Fibroblast of skin of right quadriceps (primary cell): ENCODE results near the gene NAALADL2.
"Not testable (repeated sequence)": the region's sequence is repeated elsewhere in the genome, so short reads cannot be mapped to it uniquely, and the experiment has no call there.

Source experiments
- DNase-seq: peaks from one replicate; pipeline ENCODE4 v3.0.0-alpha.2; 2013

NAALADL2 gene

DNA sequence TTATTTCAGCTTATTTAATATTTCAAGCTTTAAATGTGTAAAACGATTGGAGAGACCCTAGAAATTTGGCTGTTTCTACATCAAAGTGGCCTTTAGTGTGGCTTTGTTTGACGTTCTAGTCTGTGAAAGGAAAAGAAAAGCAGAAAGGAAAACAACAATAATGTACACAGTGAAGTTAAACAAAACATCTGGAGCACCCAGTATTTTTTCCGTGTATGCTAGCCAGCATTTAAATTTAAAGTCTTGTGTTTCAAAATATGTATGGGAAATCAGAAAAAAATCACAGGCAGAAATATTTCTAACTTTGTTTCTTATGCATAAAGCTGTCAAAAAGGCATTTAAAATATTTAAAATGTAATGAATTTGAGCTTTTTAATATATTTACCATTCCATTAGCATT is 218.1 kb downstream of the NAALADL2 start:
- no peak for DNase-seq

GRCh38 chr3:175082631-175083030 is 223.5 kb downstream of the NAALADL2 start:
- no peak for DNase-seq

DNA sequence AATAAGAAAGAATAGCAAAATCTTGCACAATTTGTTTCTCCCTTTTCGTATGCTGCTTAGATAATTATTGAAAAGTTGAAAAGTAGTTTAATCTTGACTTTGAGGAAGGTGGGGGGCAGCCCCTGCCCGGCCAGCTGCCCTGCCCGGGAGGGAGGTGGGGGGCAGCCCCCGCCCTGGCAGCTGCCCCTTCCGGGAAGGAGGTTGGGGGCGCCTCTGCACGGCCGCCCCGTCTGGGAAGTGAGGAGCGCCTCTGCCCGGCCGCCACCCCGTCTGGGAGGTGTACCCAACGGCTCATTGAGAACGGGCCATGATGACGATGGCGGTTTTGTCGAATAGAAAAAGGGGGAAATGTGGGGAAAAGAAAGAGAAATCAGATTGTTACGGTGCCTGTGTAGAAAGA is 228.0 kb downstream of the NAALADL2 start:
- not testable (repeated sequence) for DNase-seq

- DNase-seq: no peak
These were observed 229.7 kb downstream of the NAALADL2 start for GRCh38 chr3:175088766-175089380.

DNA sequence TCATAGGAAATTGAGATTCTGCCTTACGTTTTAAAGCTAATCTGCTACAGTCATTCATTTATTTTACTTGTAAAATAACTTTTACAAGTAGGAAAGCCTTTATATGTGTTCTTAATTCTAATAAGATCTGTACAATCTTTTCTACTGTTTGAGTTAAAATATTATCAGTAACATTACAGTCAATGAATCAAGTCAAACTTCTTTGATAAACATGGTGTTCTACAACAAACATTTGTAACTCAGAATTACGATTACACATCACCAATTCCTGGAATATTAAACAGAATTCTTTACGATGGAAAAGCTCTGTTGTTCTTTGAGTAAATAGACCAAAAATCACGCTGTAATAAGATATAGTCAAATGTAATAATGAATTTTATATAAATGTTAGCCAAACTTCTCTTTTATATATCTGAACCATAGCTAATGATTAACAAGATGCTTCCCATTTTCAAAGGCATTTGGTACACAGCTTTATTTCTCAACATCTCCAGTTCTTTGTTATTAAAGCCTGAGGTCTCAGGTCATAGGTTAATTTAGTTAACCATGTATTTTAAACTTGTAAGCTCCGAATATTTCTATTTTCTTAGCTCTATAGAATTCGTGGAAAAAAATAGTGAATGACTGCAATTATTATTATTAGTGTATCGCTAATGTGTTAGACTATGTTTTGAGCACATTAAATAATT is 232.4 kb downstream of the NAALADL2 start:
- DNase-seq: no peak

GRCh38 chr3:175093748-175094147 is 234.6 kb downstream of the NAALADL2 start:
- DNase-seq: peak; percentile 57

DNA sequence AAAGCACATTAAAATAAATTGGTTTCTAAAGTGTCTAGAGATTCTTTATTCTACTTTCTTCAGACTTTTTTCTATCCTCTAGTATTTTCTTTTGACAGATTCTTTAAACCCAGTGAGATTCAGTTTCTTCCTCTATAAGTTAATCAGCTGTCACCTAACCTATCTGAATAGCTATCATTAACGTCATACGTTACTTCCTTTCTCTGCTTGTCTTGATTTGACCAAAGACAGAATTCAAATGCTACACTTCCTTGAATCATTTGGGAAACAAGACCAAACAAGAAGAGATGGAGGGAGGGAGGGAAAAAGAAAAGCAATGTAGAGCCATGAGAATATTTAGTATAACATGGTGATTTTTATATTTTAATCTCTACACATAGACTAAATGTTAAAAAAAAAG is 235.2 kb downstream of the NAALADL2 start:
- DNase-seq: no peak

- no peak for DNase-seq
These were observed 239.5 kb downstream of the NAALADL2 start for GRCh38 chr3:175098644-175099043.

DNA sequence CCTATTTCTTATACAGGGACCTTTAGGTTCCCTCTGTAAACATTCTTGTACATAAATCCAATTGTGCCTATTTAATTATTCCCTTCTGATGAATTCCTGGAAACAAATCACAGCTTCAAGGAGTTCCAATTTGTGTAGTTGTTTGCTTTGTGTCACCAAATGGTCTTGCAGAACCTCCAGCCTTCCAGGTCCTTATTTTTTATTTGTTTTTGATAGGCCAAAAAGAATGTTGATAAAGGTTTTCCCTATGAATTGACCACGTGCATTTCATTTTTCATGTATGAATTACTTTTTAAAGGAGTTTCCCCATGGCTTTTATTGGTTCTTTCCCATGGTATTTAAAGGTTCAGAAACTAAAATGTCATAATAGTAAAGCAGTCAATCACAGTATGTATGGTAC is 243.0 kb downstream of the NAALADL2 start:
- no peak for DNase-seq

GRCh38 chr3:175103298-175103697 is 244.2 kb downstream of the NAALADL2 start:
- no peak for DNase-seq

- peak; percentile 24 for DNase-seq
These were observed 245.9 kb downstream of the NAALADL2 start for GRCh38 chr3:175105066-175105465.

GRCh38 chr3:175107231-175107630 is 248.1 kb downstream of the NAALADL2 start:
- peak; percentile 2 for DNase-seq

- no peak for DNase-seq
These were observed 248.9 kb downstream of the NAALADL2 start for GRCh38 chr3:175107995-175108394.

DNA sequence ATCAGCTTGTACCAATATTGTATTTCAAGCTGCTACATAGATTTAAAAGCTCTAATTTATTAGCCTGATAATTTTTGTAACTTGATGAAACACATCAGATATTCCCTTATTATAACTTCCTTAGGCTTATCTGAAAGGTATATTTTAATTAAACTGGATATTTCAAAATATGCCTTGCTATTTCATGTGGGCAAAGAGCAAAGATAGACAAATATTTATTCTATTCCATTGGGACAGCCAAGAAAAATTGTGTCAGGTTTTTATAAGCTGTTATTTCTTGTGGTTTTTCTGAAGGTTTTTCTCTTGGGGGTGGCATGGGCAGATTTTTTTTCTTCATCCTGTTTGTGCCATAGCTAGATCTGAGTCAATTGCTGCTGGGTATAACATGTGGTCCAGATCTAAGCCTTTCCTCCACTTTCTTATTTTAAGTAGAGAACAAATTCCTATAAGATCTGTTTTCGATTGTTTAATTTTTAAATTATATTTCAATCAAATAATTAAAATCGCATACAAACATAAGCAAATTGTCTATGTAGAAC is 249.5 kb downstream of the NAALADL2 start:
- no peak for DNase-seq

DNA sequence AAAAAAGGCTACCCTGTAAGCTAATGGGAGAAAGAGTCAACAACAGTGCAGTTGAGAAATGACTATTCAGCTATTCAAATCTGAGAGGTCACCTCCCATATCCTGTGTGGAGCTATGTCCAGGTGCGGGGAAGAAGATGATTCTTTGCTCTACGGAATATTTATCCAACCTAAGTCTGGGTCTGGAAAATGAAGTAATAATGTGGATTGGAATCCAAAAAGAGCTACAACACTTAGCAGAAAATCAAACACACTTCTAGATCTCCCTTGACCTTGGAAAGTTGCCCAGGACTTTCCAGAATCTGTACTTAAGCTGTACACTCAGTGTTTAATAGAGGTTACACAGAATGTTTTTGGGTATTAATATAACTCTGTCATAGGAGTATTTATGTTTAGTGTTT is 251.9 kb downstream of the NAALADL2 start:
- DNase-seq: peak; percentile 10

DNA sequence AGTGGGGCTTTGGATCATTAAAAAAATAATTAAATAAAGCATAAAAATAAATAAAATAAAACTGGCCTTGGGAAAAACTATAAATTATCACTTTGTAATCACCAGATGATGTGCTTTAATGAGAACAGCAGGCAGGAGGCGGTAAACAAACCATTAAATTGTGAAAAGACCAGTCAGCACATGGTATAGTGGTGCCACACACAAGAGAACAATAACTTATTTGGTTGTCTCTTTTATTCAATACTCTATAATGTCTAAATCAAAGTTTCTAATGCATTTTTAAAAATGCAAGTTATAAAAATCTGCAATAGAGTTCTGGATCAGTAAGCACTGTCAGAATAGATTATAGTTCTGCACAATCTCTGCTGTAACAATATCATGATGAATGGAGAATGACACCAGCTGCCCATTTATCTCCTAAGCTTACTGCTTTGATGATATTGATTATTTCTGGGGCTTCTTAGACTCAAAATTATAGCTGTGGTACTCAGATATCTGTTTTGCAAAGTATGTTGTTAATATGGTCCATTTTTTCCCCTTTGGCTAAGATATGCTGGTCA is 259.3 kb downstream of the NAALADL2 start:
- no peak for DNase-seq

DNA sequence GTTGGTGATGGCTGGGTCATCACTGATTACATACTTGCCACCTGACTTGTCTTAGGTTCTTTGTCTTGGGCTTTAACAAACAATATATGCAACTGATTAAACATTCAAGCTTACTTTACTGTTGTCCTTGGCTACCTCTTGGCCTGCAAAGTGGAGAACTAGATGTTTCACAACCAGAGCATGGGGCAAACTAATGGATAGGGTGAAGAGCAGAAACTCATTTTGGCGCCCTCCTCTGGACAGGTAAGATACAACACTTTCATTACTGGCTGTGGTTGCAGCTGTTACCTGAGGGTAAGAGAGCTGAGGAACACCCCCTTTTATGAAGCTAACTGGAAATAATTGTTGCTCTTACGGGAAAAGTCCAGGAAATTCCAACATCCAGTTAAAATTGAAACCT is 262.1 kb downstream of the NAALADL2 start:
- DNase-seq: no peak

GRCh38 chr3:175127075-175127662 is 268.0 kb downstream of the NAALADL2 start:
- DNase-seq: no peak

DNA sequence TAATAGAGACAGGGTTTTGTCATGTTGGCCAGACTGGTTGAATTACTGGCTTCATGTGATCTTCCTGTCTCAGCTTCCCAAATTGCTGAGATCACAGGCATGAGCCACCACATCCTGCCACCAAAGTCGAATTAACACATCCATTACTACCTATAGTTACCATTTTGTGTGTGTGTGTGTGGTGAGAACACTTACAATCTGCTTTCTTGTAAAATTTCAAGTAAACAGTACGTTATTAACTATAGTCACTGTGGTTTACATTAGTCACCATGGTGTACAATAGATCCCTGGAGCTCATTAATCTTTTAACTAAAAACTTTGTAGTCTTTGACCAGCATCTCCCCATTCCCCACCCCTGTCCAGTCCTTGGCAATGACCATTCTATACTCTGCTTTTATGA is 270.0 kb downstream of the NAALADL2 start:
- DNase-seq: peak; percentile 6

GRCh38 chr3:175129571-175129970 is 270.4 kb downstream of the NAALADL2 start:
- no peak for DNase-seq

DNA sequence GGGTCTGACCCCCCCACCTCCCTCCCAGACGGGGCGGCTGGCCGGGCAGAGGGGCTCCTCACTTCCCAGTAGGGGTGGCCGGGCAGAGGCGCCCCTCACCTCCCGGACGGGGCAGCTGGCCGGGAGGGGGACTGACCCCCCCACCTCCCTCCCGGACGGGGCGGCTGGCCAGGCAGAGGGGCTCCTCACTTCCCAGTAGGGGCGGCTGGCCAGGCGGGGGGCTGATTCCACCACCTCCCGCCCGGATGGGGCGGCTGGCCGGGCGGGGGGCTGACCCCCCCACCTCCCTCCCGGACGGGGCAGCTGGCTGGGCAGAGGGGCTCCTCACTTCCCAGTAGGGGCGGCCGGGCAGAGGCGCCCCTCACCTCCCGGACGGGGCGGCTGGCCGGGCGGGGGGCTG is 272.7 kb downstream of the NAALADL2 start:
- DNase-seq: not testable (repeated sequence)

- not testable (repeated sequence) for DNase-seq
These were observed 273.6 kb downstream of the NAALADL2 start for GRCh38 chr3:175132706-175133105.

- DNase-seq: no peak
These were observed 285.2 kb downstream of the NAALADL2 start for GRCh38 chr3:175144368-175144767.

DNA sequence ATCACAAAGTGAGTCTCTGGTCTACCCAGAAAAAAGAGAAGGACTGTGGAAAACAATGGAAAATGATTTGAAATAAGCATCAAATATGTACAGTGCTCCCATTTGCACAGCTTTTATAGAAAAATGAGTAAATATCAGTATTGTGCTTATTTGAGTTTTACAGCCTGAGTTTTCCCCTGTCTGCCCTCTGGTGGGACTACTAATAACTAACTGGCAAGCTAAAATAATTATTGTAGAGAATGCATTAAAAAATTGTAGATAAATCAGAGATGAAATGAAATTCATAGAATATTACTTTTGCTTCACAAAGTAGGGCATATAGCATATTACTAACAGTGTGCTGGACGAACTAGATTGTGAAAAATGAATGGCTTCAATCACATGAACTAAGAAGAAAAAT is 287.1 kb downstream of the NAALADL2 start:
- peak; percentile 37 for DNase-seq
